SK-N-SH treated with all-trans-retinoic acid at 6 μM for 48 hours (cell line): ENCODE measurements around the gene ADPGK.

Experiments used
- ATAC-seq: fragments of 200-7000 bp; cut with Tn5 transposase; 3 replicates; pipeline ENCODE4 v1.9.1; 2020; ENCODE audit warnings: mild to moderate bottlenecking, moderate library complexity
- ARNTL ChIP-seq: fragments of 450-650 bp; formaldehyde crosslinking; IDR thresholded peaks from 2 replicates; pipeline ENCODE4 v1.5.0; 2020; ENCODE audit warnings: low read depth, mild to moderate bottlenecking, moderate library complexity, borderline replicate concordance
- BACH2 ChIP-seq: fragments of 250-450 bp; sonication (Bioruptor Pico); IDR thresholded peaks from 2 replicates; pipeline ENCODE4 v1.9.0; 2021; ENCODE audit warnings: mild to moderate bottlenecking, borderline replicate concordance
- CREB5 ChIP-seq: fragments of 250-450 bp; sonication (Bioruptor Pico); IDR thresholded peaks from 2 replicates; pipeline ENCODE4 v1.5.1; 2020; ENCODE audit warnings: low read depth, mild to moderate bottlenecking, moderate library complexity
- CSDC2 ChIP-seq: fragments of 250-450 bp; sonication (Bioruptor Pico); IDR thresholded peaks from 2 replicates; pipeline ENCODE4 v1.5.0; 2020; ENCODE audit warnings: mild to moderate bottlenecking, moderate library complexity
- ESRRG ChIP-seq: fragments of 250-450 bp; sonication (Bioruptor Pico); IDR thresholded peaks from 2 replicates; pipeline ENCODE4 v1.6.1; 2021; ENCODE audit warnings: mild to moderate bottlenecking
- GLIS3 ChIP-seq: fragments of 250-450 bp; sonication (Bioruptor Pico); IDR thresholded peaks from 2 replicates; pipeline ENCODE4 v1.5.0; 2020; ENCODE audit warnings: mild to moderate bottlenecking, moderate library complexity
- ISL1 ChIP-seq: fragments of 250-450 bp; sonication (Bioruptor Pico); IDR thresholded peaks from 2 replicates; pipeline ENCODE4 v2.1.2; 2022; ENCODE audit warnings: mild to moderate bottlenecking, moderate library complexity
- OSR1 ChIP-seq: fragments of 250-450 bp; sonication (Bioruptor Pico); IDR thresholded peaks from 2 replicates; pipeline ENCODE4 v1.8.0; 2022; ENCODE audit warnings: moderate library complexity, mild to moderate bottlenecking, inconsistent platforms
- PATZ1 ChIP-seq: fragments of 250-450 bp; sonication (Bioruptor Pico); IDR thresholded peaks from 2 replicates; pipeline ENCODE4 v1.8.0; 2020; ENCODE audit warnings: mild to moderate bottlenecking, moderate library complexity, borderline replicate concordance
- POU6F1 ChIP-seq: fragments of 250-450 bp; sonication (Bioruptor Pico); IDR thresholded peaks from 2 replicates; pipeline ENCODE4 v1.8.0; 2021; ENCODE audit warnings: low read depth, mild to moderate bottlenecking, moderate library complexity, borderline replicate concordance
- PPARA ChIP-seq: fragments of 250-450 bp; sonication (Bioruptor Pico); IDR thresholded peaks from 2 replicates; pipeline ENCODE4 v1.5.0; 2020; ENCODE audit warnings: mild to moderate bottlenecking, borderline replicate concordance
- RARB ChIP-seq: fragments of 250-450 bp; sonication (Bioruptor Pico); IDR thresholded peaks from 2 replicates; pipeline ENCODE4 v1.8.0; 2021; ENCODE audit warnings: mild to moderate bottlenecking, moderate library complexity
- SNAI2 ChIP-seq: fragments of 250-450 bp; sonication (Bioruptor Pico); IDR thresholded peaks from 2 replicates; pipeline ENCODE4 v1.5.0; 2020; ENCODE audit warnings: mild to moderate bottlenecking, moderate library complexity
- TCF4 ChIP-seq: fragments of 250-450 bp; sonication (Bioruptor Pico); IDR thresholded peaks from 2 replicates; pipeline ENCODE4 v1.8.0; 2021; ENCODE audit warnings: mild to moderate bottlenecking, moderate library complexity, borderline replicate concordance
- TOX ChIP-seq: fragments of 250-450 bp; sonication (Bioruptor Pico); IDR thresholded peaks from 2 replicates; pipeline ENCODE4 v1.8.0; 2021; ENCODE audit warnings: mild to moderate bottlenecking, moderate library complexity, borderline replicate concordance
- TSHZ2 ChIP-seq: fragments of 250-450 bp; sonication (Bioruptor Pico); IDR thresholded peaks from 2 replicates; pipeline ENCODE4 v1.5.0; 2020; ENCODE audit warnings: mild to moderate bottlenecking, moderate library complexity
- ZFP3 ChIP-seq: fragments of 250-450 bp; sonication (Bioruptor Pico); IDR thresholded peaks from 2 replicates; pipeline ENCODE4 v1.5.0; 2020; ENCODE audit warnings: mild to moderate bottlenecking, moderate library complexity
- ZFP30 ChIP-seq: fragments of 450-650 bp; formaldehyde crosslinking; IDR thresholded peaks from 2 replicates; pipeline ENCODE4 v1.5.0; 2022; ENCODE audit warnings: mild to moderate bottlenecking, moderate library complexity
- ZNF565 ChIP-seq: fragments of 450-650 bp; formaldehyde crosslinking; conservative IDR thresholded peaks from 2 replicates; pipeline ENCODE4 v1.5.0; 2020; ENCODE audit warnings: low read depth, mild to moderate bottlenecking, moderate library complexity
- ZNF70 ChIP-seq: fragments of 450-650 bp; formaldehyde crosslinking; IDR thresholded peaks from 2 replicates; pipeline ENCODE4 v1.5.0; 2020; ENCODE audit warnings: mild to moderate bottlenecking, moderate library complexity

ADPGK gene

GRCh38 chr15:72797834-72798233 lies 14.3 kb upstream of the ADPGK start:
- no peak for ATAC-seq
- TF ChIP-seq ISL1 (CRISPR knock-in tag) (no peak), ZNF565 (CRISPR knock-in tag) (no peak), OSR1 (CRISPR knock-in tag) (no peak), TCF4 (CRISPR knock-in tag) (no peak), PPARA (CRISPR knock-in tag) (no peak), RARB (CRISPR knock-in tag) (no peak), POU6F1 (no peak), BACH2 (CRISPR knock-in tag) (no peak), ZNF70 (CRISPR knock-in tag) (no peak), ESRRG (no peak), CSDC2 (CRISPR knock-in tag) (no peak)

- TF ChIP-seq CREB5 (CRISPR knock-in tag) = no peak
- no peak for TF ChIP-seq OSR1 (CRISPR knock-in tag)
- no peak for TF ChIP-seq CSDC2 (CRISPR knock-in tag)
- no peak for TF ChIP-seq ZFP3 (CRISPR knock-in tag)
- TF ChIP-seq TCF4 (CRISPR knock-in tag) = no peak
- no peak for TF ChIP-seq SNAI2 (CRISPR knock-in tag)
- no peak for TF ChIP-seq TSHZ2 (CRISPR knock-in tag)
- TF ChIP-seq BACH2 (CRISPR knock-in tag) = no peak
- TF ChIP-seq RARB (CRISPR knock-in tag) = no peak
- TF ChIP-seq ZNF70 (CRISPR knock-in tag) = no peak
- TF ChIP-seq ZFP30 (CRISPR knock-in tag) = no peak
- no peak for TF ChIP-seq ISL1 (CRISPR knock-in tag)
- TF ChIP-seq ESRRG = no peak
- no peak for TF ChIP-seq TOX (CRISPR knock-in tag)
- no peak for ATAC-seq
Measured at GRCh38 chr15:72797338-72797689, 13.8 kb upstream of the ADPGK start.

GRCh38 chr15:72796515-72797337 lies 13.2 kb upstream of the ADPGK start:
- ATAC-seq = peak; percentile 95
- TF ChIP-seq ZFP3 (CRISPR knock-in tag) = peak; percentile 90
- no peak for TF ChIP-seq ISL1 (CRISPR knock-in tag)
- no peak for TF ChIP-seq ARNTL (CRISPR knock-in tag)
- TF ChIP-seq POU6F1 = no peak
- TF ChIP-seq ZFP30 (CRISPR knock-in tag) = no peak
- no peak for TF ChIP-seq TSHZ2 (CRISPR knock-in tag)
- no peak for TF ChIP-seq RARB (CRISPR knock-in tag)
- no peak for TF ChIP-seq TOX (CRISPR knock-in tag)
- TF ChIP-seq PATZ1 (CRISPR knock-in tag) = no peak
- TF ChIP-seq GLIS3 (CRISPR knock-in tag) = 0 out of 2 replicates have a peak, but pooled peaks have one; percentile 24
